ENCODE results near the gene TSPEAR.
"Not testable (repeated sequence)": the region's sequence is repeated elsewhere in the genome, so short reads cannot be mapped to it uniquely, and the experiment has no call there.

The TSPEAR gene

GRCh38 chr21:44603109-44603875 is 108.1 kb downstream of the TSPEAR start:
- DNase-seq (ENCODE audit: low read depth): no peak

- no peak for DNase-seq (ENCODE audit: low read depth)
Measured at GRCh38 chr21:44602463-44602850, 108.9 kb downstream of the TSPEAR start.

GRCh38 chr21:44601596-44602462 is 109.5 kb downstream of the TSPEAR start:
- no peak for DNase-seq (ENCODE audit: low read depth)

GRCh38 chr21:44601091-44601490 is 110.3 kb downstream of the TSPEAR start:
- DNase-seq (ENCODE audit: low read depth): not testable (repeated sequence)

GRCh38 chr21:44600118-44600978 is 111.0 kb downstream of the TSPEAR start, which contains the start of gene KRTAP10-7:
Gene KRTAP10-7 (plus strand): TSS chr21:44600597. CDS start chr21:44600622, 25 bp downstream.
- not testable (repeated sequence) for DNase-seq (ENCODE audit: low read depth)

- DNase-seq (ENCODE audit: low read depth): no peak
Measured at GRCh38 chr21:44599264-44600029, 111.9 kb downstream of the TSPEAR start.

- DNase-seq (ENCODE audit: low read depth): no peak
Measured at GRCh38 chr21:44598061-44598460, 113.3 kb downstream of the TSPEAR start.

GRCh38 chr21:44596068-44596725 is 115.2 kb downstream of the TSPEAR start:
- DNase-seq (ENCODE audit: low read depth): no peak

GRCh38 chr21:44595524-44595923 is 115.8 kb downstream of the TSPEAR start:
- no peak for DNase-seq (ENCODE audit: low read depth)

GRCh38 chr21:44594406-44594916 is 116.9 kb downstream of the TSPEAR start:
- no peak for DNase-seq (ENCODE audit: low read depth)

- DNase-seq (ENCODE audit: low read depth): no peak
Measured at GRCh38 chr21:44593598-44594405, 117.6 kb downstream of the TSPEAR start.

GRCh38 chr21:44592446-44593311 is 118.7 kb downstream of the TSPEAR start, which contains the start of gene KRTAP10-6:
Gene KRTAP10-6 (minus strand): TSS chr21:44592505. CDS start chr21:44592484, 21 bp downstream.
- DNase-seq (ENCODE audit: low read depth): no peak

- not testable (repeated sequence) for DNase-seq (ENCODE audit: low read depth)
Measured at GRCh38 chr21:44591801-44592130, 119.6 kb downstream of the TSPEAR start.

- not testable (repeated sequence) for DNase-seq (ENCODE audit: low read depth)
Measured at GRCh38 chr21:44590897-44591800, 120.2 kb downstream of the TSPEAR start.

GRCh38 chr21:44590311-44590721 is 121.1 kb downstream of the TSPEAR start:
- DNase-seq (ENCODE audit: low read depth): no peak

- no peak for DNase-seq (ENCODE audit: low read depth)
Measured at GRCh38 chr21:44589586-44590305, 121.6 kb downstream of the TSPEAR start.

- DNase-seq (ENCODE audit: low read depth): no peak
Measured at GRCh38 chr21:44589094-44589493, 122.3 kb downstream of the TSPEAR start.

Data from activated T-cell treated with anti-CD3 and anti-CD28 coated beads for 24 hours (primary cell).